Liver (tissue), 3 donors: ENCODE results near the gene TMED3.

ENCODE experiments used
- EGR1 ChIP-seq, 2 donors: IDR thresholded peaks; 2 replicates each; pipeline ENCODE4 v1.6.1; 2016 to 2018; ENCODE audit warnings: antibody characterized with exemption in 2 of 2, low read depth in 2 of 2
- GABPA ChIP-seq, 2 donors: IDR thresholded peaks in 1 of 2; conservative IDR thresholded peaks in 1 of 2; 2 replicates each; pipeline ENCODE4 v1.6.1; 2016; ENCODE audit warnings: antibody characterized with exemption in 2 of 2, mild to moderate bottlenecking in 1 of 2, moderate library complexity in 1 of 2
- JUND ChIP-seq, 2 donors: IDR thresholded peaks; 2 replicates each; pipeline ENCODE4 v1.6.1; 2016; ENCODE audit warnings: antibody characterized with exemption in 2 of 2
- RAD21 ChIP-seq, 2 donors: IDR thresholded peaks; 2 replicates each; pipeline ENCODE4 v1.6.1; 2016; ENCODE audit warnings: antibody characterized with exemption in 2 of 2, mild to moderate bottlenecking in 2 of 2
- RXRA ChIP-seq, 2 donors: IDR thresholded peaks; 2 replicates each; pipeline ENCODE4 v1.6.1; 2017 to 2018; ENCODE audit warnings: antibody characterized with exemption in 2 of 2, mild to moderate bottlenecking in 1 of 2
- SP1 ChIP-seq: IDR thresholded peaks from 2 replicates; pipeline ENCODE4 v1.6.1; 2018; ENCODE audit warnings: antibody characterized with exemption, mild to moderate bottlenecking
- TAF1 ChIP-seq: conservative IDR thresholded peaks from 2 replicates; pipeline ENCODE4 v1.6.1; 2016; ENCODE audit warnings: antibody characterized with exemption, mild to moderate bottlenecking
- ZBTB33 ChIP-seq: IDR thresholded peaks from 2 replicates; pipeline ENCODE4 v1.6.1; 2016; ENCODE audit warnings: antibody characterized with exemption
- TF ChIP-seq, protein P1 (sequence below): fragments of 150-350 bp; IDR thresholded peaks from 2 replicates; pipeline ENCODE4 v1.5.1; 2017; ENCODE audit warnings: improper control_type of control experiment, low read depth, low read length; ENCODE audit not compliant: missing input control
- TF ChIP-seq, protein P2 (sequence below): IDR thresholded peaks from 2 replicates; pipeline ENCODE4 v1.6.1; 2016; ENCODE audit warnings: antibody characterized with exemption
- TF ChIP-seq, protein P3 (sequence below): IDR thresholded peaks from 2 replicates; pipeline ENCODE4 v1.6.1; 2016; ENCODE audit warnings: antibody characterized with exemption, mild to moderate bottlenecking
- donor health status: healthy.
- donor health status: healthy.

DNA sequence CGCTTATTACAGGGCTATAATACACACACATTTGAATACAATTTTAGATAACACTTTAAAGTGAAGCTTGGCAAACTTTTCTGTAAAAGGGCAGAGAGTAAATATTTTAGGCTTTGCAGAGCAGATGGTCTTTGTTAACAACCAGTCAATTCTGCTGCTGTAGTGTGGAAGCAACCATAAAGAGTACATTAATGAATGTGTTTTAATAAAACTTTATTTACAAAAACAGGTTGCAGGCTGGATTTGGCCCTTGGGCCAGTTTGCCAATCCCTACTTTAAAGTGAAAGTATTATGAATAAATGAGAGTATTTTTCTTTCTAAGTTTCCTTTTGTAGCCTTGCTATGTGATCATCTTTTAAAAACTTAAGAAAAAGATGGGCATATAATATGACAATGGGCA, 49.1 kb upstream of the TMED3 start:
- TF ChIP-seq, protein P1, sequence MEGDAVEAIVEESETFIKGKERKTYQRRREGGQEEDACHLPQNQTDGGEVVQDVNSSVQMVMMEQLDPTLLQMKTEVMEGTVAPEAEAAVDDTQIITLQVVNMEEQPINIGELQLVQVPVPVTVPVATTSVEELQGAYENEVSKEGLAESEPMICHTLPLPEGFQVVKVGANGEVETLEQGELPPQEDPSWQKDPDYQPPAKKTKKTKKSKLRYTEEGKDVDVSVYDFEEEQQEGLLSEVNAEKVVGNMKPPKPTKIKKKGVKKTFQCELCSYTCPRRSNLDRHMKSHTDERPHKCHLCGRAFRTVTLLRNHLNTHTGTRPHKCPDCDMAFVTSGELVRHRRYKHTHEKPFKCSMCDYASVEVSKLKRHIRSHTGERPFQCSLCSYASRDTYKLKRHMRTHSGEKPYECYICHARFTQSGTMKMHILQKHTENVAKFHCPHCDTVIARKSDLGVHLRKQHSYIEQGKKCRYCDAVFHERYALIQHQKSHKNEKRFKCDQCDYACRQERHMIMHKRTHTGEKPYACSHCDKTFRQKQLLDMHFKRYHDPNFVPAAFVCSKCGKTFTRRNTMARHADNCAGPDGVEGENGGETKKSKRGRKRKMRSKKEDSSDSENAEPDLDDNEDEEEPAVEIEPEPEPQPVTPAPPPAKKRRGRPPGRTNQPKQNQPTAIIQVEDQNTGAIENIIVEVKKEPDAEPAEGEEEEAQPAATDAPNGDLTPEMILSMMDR, result no peak
- TF ChIP-seq RXRA (IDR thresholded peaks at IDR 0.05) (no peak), EGR1 (IDR thresholded peaks at IDR 0.05; ENCODE audit: low read depth in 2 of 2) (no peak), GABPA (IDR thresholded peaks at IDR 0.05 in 1 of 2, conservative IDR thresholded peaks at IDR 0.05 in 1 of 2) (no peak), RAD21 (IDR thresholded peaks at IDR 0.05) (no peak), JUND (IDR thresholded peaks at IDR 0.05) (no peak), SP1 (no peak), TAF1 (no peak), ZBTB33 (no peak)
- TF ChIP-seq, protein P2, sequence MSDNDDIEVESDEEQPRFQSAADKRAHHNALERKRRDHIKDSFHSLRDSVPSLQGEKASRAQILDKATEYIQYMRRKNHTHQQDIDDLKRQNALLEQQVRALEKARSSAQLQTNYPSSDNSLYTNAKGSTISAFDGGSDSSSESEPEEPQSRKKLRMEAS, result no peak
- TF ChIP-seq, protein P3, sequence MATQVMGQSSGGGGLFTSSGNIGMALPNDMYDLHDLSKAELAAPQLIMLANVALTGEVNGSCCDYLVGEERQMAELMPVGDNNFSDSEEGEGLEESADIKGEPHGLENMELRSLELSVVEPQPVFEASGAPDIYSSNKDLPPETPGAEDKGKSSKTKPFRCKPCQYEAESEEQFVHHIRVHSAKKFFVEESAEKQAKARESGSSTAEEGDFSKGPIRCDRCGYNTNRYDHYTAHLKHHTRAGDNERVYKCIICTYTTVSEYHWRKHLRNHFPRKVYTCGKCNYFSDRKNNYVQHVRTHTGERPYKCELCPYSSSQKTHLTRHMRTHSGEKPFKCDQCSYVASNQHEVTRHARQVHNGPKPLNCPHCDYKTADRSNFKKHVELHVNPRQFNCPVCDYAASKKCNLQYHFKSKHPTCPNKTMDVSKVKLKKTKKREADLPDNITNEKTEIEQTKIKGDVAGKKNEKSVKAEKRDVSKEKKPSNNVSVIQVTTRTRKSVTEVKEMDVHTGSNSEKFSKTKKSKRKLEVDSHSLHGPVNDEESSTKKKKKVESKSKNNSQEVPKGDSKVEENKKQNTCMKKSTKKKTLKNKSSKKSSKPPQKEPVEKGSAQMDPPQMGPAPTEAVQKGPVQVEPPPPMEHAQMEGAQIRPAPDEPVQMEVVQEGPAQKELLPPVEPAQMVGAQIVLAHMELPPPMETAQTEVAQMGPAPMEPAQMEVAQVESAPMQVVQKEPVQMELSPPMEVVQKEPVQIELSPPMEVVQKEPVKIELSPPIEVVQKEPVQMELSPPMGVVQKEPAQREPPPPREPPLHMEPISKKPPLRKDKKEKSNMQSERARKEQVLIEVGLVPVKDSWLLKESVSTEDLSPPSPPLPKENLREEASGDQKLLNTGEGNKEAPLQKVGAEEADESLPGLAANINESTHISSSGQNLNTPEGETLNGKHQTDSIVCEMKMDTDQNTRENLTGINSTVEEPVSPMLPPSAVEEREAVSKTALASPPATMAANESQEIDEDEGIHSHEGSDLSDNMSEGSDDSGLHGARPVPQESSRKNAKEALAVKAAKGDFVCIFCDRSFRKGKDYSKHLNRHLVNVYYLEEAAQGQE, result no peak
